K562 (cell line): ENCODE results near the gene SGIP1. TPM values are rescaled to one million over a fixed set of nuclear protein-coding genes. Genes with fewer than 3 reads are reported as not detected.
A peak's percentile ranks its signal among the peaks of the same experiment; 100 is the strongest.

ENCODE experiments used
- ATAC-seq: fragments of 200-7000 bp; cut with Tn5 transposase; 3 replicates; pipeline ENCODE4 v1.9.1; 2020; ENCODE audit warnings: moderate library complexity
- BruUV-seq: library from RNA; stranded (reverse); fragments of 400-500 nt; replicated peaks from 2 replicates; lab custom pipeline; 2021; lab: Mats Ljungman, UMichigan
- CTCF ChIA-PET: fragments of 300-600 bp; formaldehyde crosslinking; extraction: SDS; loops from one replicate; lab custom pipeline; 2021; ENCODE audit warnings: low intra/inter-chr PET ratio; lab: Yijun Ruan, JAX
- POLR2A ChIA-PET: fragments of 300-600, 350-650 bp; sonication (Branson Sonifier 250); formaldehyde crosslinking; extraction: SDS; loops from one replicate; lab custom pipeline; 2021; ENCODE audit warnings: antibody characterized with exemption, inconsistent platforms; lab: Yijun Ruan, JAX
- DNase-seq, 4 experiments: peaks; one replicate each; pipeline versions ENCODE4 v3.0.0 to v3.0.0-alpha.2; 2011 to 2018; ENCODE audit warnings: low spot score in 3 of 4, mixed read lengths in 3 of 4; ENCODE audit errors: extremely low read depth in 1 of 4
- FAIRE-seq: peaks from 2 replicates; lab custom pipeline; 2011; peaks lifted over from hg19 to GRCh38; lab: Jason Lieb, UNC
- H2AFZ ChIP-seq: 2 replicates; pipeline ENCODE4 v1.6.0; 2011; ENCODE audit warnings: low read depth, low read length, control low read depth, inconsistent platforms
- H3K27ac ChIP-seq: fragments of 200-600 bp; 3 replicates; pipeline ENCODE4 v1.8.0; 2011; ENCODE audit warnings: low read depth, mild to moderate bottlenecking, control low read depth, inconsistent platforms, low read length, moderate library complexity, mixed read lengths; ENCODE audit errors: extremely low read depth
- H3K27me3 ChIP-seq, 2 experiments: fragments of 300-600 bp in 1 of 2; 2 replicates in 1 of 2; 3 replicates in 1 of 2; pipeline versions ENCODE4 v1.6.0 to v1.8.0; 2011; ENCODE audit warnings: inconsistent platforms in 2 of 2, low read length in 2 of 2, mild to moderate bottlenecking in 1 of 2, mixed read lengths in 1 of 2, moderate library complexity in 1 of 2; ENCODE audit not compliant: control insufficient read depth in 2 of 2, insufficient read depth in 2 of 2
- H3K36me3 ChIP-seq: fragments of 300-600 bp; 3 replicates; pipeline ENCODE4 v1.8.0; 2011; ENCODE audit warnings: mild to moderate bottlenecking, low read length, inconsistent platforms; ENCODE audit not compliant: control insufficient read depth, insufficient read depth
- H3K4me1 ChIP-seq, 2 experiments: fragments of 200-600 bp in 1 of 2; replicated peaks in 1 of 2; 2 replicates in 1 of 2; 3 replicates in 1 of 2; pipeline versions ENCODE4 v1.5.1 to v1.8.0; 2011; ENCODE audit warnings: inconsistent platforms in 2 of 2, low read length in 2 of 2, mild to moderate bottlenecking in 1 of 2, mixed read lengths in 1 of 2, moderate library complexity in 1 of 2; ENCODE audit not compliant: control insufficient read depth in 2 of 2, insufficient read depth in 2 of 2
- H3K4me2 ChIP-seq: 2 replicates; pipeline ENCODE4 v1.6.1; 2011; ENCODE audit warnings: low read length, control low read depth, inconsistent platforms, mixed read lengths; ENCODE audit not compliant: insufficient read depth
- H3K4me3 ChIP-seq: fragments of 200-600 bp; sonication (generic), shearing (Covaris generic); 2 replicates; pipeline ENCODE4 v1.5.1; 2016; ENCODE audit warnings: control low read depth, inconsistent platforms
- H3K79me2 ChIP-seq: fragments of 200-600 bp; 3 replicates; pipeline ENCODE4 v1.8.0; 2011; ENCODE audit warnings: low read length, inconsistent platforms; ENCODE audit not compliant: control insufficient read depth, insufficient read depth
- H3K9ac ChIP-seq, 2 experiments: 2 replicates each; pipeline versions ENCODE4 v1.6.0 to v1.6.1; 2011; ENCODE audit warnings: low read depth in 2 of 2, low read length in 2 of 2, control low read depth in 1 of 2, inconsistent platforms in 1 of 2, mild to moderate bottlenecking in 1 of 2, mixed read lengths in 1 of 2; ENCODE audit not compliant: insufficient read depth in 1 of 2
- H3K9me1 ChIP-seq: one replicate; pipeline ENCODE4 v1.6.0; 2011; ENCODE audit warnings: inconsistent platforms, mild to moderate bottlenecking, low read length, moderate library complexity; ENCODE audit not compliant: control insufficient read depth, insufficient read depth
- H3K9me3 ChIP-seq: replicated peaks from 2 replicates; pipeline ENCODE4 v1.5.1; 2011; ENCODE audit warnings: low read depth, low read length, inconsistent platforms; ENCODE audit not compliant: control insufficient read depth, insufficient read depth
- H4K20me1 ChIP-seq: replicated peaks from 2 replicates; pipeline ENCODE4 v1.6.1; 2011; ENCODE audit warnings: low read length, inconsistent platforms, mixed read lengths; ENCODE audit not compliant: control insufficient read depth, insufficient read depth
- DACH1 ChIP-seq: fragments of 450-650 bp; IDR thresholded peaks from 2 replicates; pipeline ENCODE4 v1.6.1; 2018; ENCODE audit not compliant: partially characterized antibody
- HNRNPLL ChIP-seq: fragments of 200-400 bp; formaldehyde crosslinking; IDR thresholded peaks from 2 replicates; pipeline ENCODE4 v1.6.1; 2017; ENCODE audit warnings: low read length, low read depth, mild to moderate bottlenecking; ENCODE audit not compliant: poor library complexity, severe bottlenecking
- MNT ChIP-seq, 2 experiments: fragments of 450-650 bp; conservative IDR thresholded peaks; 2 replicates each; pipeline ENCODE4 v1.6.1; 2017; ENCODE audit warnings: mild to moderate bottlenecking in 2 of 2, moderate library complexity in 2 of 2
- NCOA6 ChIP-seq: fragments of 450-650 bp; IDR thresholded peaks from 2 replicates; pipeline ENCODE4 v1.6.1; 2017; ENCODE audit warnings: mild to moderate bottlenecking
- ZNF263 ChIP-seq: sonication (generic); formaldehyde crosslinking; IDR thresholded peaks from 2 replicates; pipeline ENCODE4 v1.8.0; 2022; ENCODE audit warnings: mild to moderate bottlenecking, missing genetic modification reagents, borderline replicate concordance
- ZNF316 ChIP-seq: fragments of 450-650 bp; IDR thresholded peaks from 2 replicates; pipeline ENCODE4 v1.6.1; 2016
- WGBS: fragments of 100-300 bp; shearing (Covaris generic); methylation state at CpG from one replicate; pipeline ENCODE4 v1.1.6; 2016; ENCODE audit warnings: low coverage, mixed read lengths; ENCODE audit not compliant: insufficient coverage; ENCODE audit errors: missing lambda C conversion rate; 5-methylcytosine and 5-hydroxymethylcytosine counted together
- in situ Hi-C: fragments of 300-500 bp; cut with MboI; formaldehyde crosslinking; loops from 4 replicates; pipeline ENCODE4 v1.15.0; 2018; ENCODE audit warnings: inconsistent platforms, mixed read lengths
- intact Hi-C: fragments of 100-400 bp; cut with micrococcal nuclease; formaldehyde crosslinking; loops from 2 replicates; pipeline ENCODE4 v1.14.2; 2022
- polyA plus RNA-seq, 8 experiments: library from polyadenylated mRNA; depleted of rRNA in 4 of 8; stranded (reverse) in 5 of 8; unstranded in 3 of 8; fragments of >200 nt; fragmentation: Nextera tagmentation in 2 of 8; fragmentation: Illumina TruSeq in 1 of 8; extraction: Ambion mirVana in 2 of 8; extraction: Trizol in 1 of 8; gene quantifications; 2 replicates each; pipeline versions ENCODE4 v1.2.1 to v1.2.3, GENCODE V29; 2011 to 2014; ENCODE audit warnings: inconsistent platforms in 1 of 8, missing spikeins in 1 of 8
- total RNA-seq, 7 experiments: library from RNA; depleted of rRNA in 6 of 7; stranded (reverse); fragments of >200 nt in 6 of 7; fragmentation: Illumina TruSeq in 2 of 7; extraction: Trizol in 2 of 7; gene quantifications; 2 replicates each; pipeline versions ENCODE4 v1.2.1 to v1.2.3, GENCODE V29; 2011 to 2021; ENCODE audit warnings: low replicate concordance in 1 of 7
- TF ChIP-seq, protein P1 (sequence below): sonication (generic); formaldehyde crosslinking; IDR thresholded peaks from 2 replicates; pipeline ENCODE4 v1.8.0; 2022; ENCODE audit warnings: missing genetic modification reagents, mild to moderate bottlenecking, moderate library complexity, borderline replicate concordance

SGIP1 gene
- total and polyA plus RNA-seq, 9 of the 15 experiments (the other 6 are each of a cell fraction or from before 2014, with no cell fraction given), result 0.07 to 0.35 TPM; not detected in 7

GRCh38 chr1:66532214-66532613 lies 1.7 kb upstream of the SGIP1 start:
- no peaks in the 10 kb centered on the region for H4K20me1 ChIP-seq
- no peaks in the 10 kb centered on the region for H3K79me2 ChIP-seq
- no peak overlapping the region for H3K9ac ChIP-seq
- H3K9me3 ChIP-seq, result no peaks in the 10 kb centered on the region
- H3K36me3 ChIP-seq, result no peaks in the 10 kb centered on the region
- no peak for FAIRE-seq
- CTCF ChIA-PET, result no interaction called here
- no peak for TF ChIP-seq DACH1
- no peak overlapping the region for H3K4me3 ChIP-seq
- no peaks in the 10 kb centered on the region for H3K9me1 ChIP-seq
- intact Hi-C loops, result no loop called here
- no peak for DNase-seq
- H3K27ac ChIP-seq, result no peak overlapping the region
- no peak overlapping the region; the same call in 1 of the 2 replicates for H2AFZ ChIP-seq
- ATAC-seq, result no peak
- in situ Hi-C loops, result no loop called here
- peaks cover 8 to 17% of the 10 kb centered on the region in 2 experiments; a peak in 4 of 5 replicates for H3K27me3 ChIP-seq
- H3K4me2 ChIP-seq, result no peak overlapping the region
- peaks cover 2 to 15% of the 10 kb centered on the region in 2 experiments; a peak in 4 of 5 replicates for H3K4me1 ChIP-seq
- POLR2A ChIA-PET, result interaction anchor here (0.6 to 1.0 kb wide), 2 partner anchors 10 to 11 kb away, joined by 3 read pairs; no protein-coding TSS in a partner anchor
- BruUV-seq, result no TSS peak
- WGBS, result 0% methylated on average over 1 of the region's 1 CpG

- peak in 3 of 4 experiments; percentile 7 to 20 (median 14) for DNase-seq
- Histone ChIP-seq H3K4me3 (peak overlapping the region; percentile 17), H3K9me3 (no peaks in the 10 kb centered on the region), H3K9ac (no peak overlapping the region; a peak in 2 of 4 replicates), H3K9me1 (no peaks in the 10 kb centered on the region), H3K79me2 (no peaks in the 10 kb centered on the region), H3K4me1 (peaks cover 2 to 15% of the 10 kb centered on the region in 2 experiments; a peak in 4 of 5 replicates), H4K20me1 (no peaks in the 10 kb centered on the region), H3K27me3 (peaks cover 8 to 17% of the 10 kb centered on the region in 2 experiments; a peak in 4 of 5 replicates), H3K27ac (no peak overlapping the region; the same call in 2 of the 3 replicates), H3K4me2 (peak overlapping the region; percentile 72), H3K36me3 (no peaks in the 10 kb centered on the region), H2AFZ (peak overlapping the region; percentile 64)
- peak; percentile 15 for FAIRE-seq
- peak; percentile 68 for ATAC-seq
- in situ Hi-C loops, result no loop called here
- POLR2A ChIA-PET, result interaction anchor here (1.0 kb wide), 1 partner anchor 11 kb away, joined by 3 read pairs; no protein-coding TSS in a partner anchor
- intact Hi-C loops, result no loop called here
- CTCF ChIA-PET, result no interaction called here
- no TSS peak for BruUV-seq
- 7% methylated on average over 30 of the region's 50 CpGs for WGBS
- TF ChIP-seq MNT (conservative IDR thresholded peaks at IDR 0.05) (no peak), HNRNPLL (no peak), ZNF316 (no peak), NCOA6 (0 out of 2 replicates have a peak, but pooled peaks have one; percentile 30), ZNF263 (CRISPR knock-in tag) (no peak)
- TF ChIP-seq, protein P1, sequence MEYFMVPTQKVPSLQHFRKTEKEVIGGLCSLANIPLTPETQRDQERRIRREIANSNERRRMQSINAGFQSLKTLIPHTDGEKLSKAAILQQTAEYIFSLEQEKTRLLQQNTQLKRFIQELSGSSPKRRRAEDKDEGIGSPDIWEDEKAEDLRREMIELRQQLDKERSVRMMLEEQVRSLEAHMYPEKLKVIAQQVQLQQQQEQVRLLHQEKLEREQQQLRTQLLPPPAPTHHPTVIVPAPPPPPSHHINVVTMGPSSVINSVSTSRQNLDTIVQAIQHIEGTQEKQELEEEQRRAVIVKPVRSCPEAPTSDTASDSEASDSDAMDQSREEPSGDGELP, result no peak
Observed at GRCh38 chr1:66532798-66533783, 862 bp upstream of the SGIP1 start.
